Sigmoid colon (tissue), 7 donors: ENCODE measurements around the gene MAD1L1. TPM values are rescaled to one million over a fixed set of nuclear protein-coding genes. Genes with fewer than 3 reads are reported as not detected.

Experiments used
- DNase-seq: peaks from one replicate; pipeline ENCODE4 v3.0.0-alpha.2; 2019
- H3K27ac ChIP-seq, 4 donors: fragments of 200-600 bp; sonication (generic); one replicate each; pipeline ENCODE4 v1.5.1; 2016 to 2019; ENCODE audit warnings: mild to moderate bottlenecking in 1 of 4
- H3K27me3 ChIP-seq, 3 donors: fragments of 200-600 bp; sonication (generic); one replicate each; pipeline ENCODE4 v1.5.1; 2019; ENCODE audit warnings: mild to moderate bottlenecking in 1 of 3
- H3K36me3 ChIP-seq, 4 donors: fragments of 200-600 bp; sonication (generic); one replicate each; pipeline ENCODE4 v1.5.1; 2016 to 2019
- H3K4me1 ChIP-seq, 4 donors: fragments of 200-600 bp; sonication (generic); one replicate each; pipeline ENCODE4 v1.5.1; 2017 to 2019
- H3K4me3 ChIP-seq, 4 donors: fragments of 200-600 bp; sonication (generic); one replicate each; pipeline ENCODE4 v1.5.1; 2017 to 2019; ENCODE audit warnings: mild to moderate bottlenecking in 2 of 4, moderate library complexity in 1 of 4
- H3K9me3 ChIP-seq, 4 donors: fragments of 200-600 bp in 3 of 4; sonication (generic) in 3 of 4; one replicate each; pipeline versions ENCODE4 v1.5.1 to v1.6.1; 2013 to 2019
- EP300 ChIP-seq, 4 donors: sonication (generic); formaldehyde crosslinking; IDR thresholded peaks; one replicate each; pipeline ENCODE4 v1.6.1; 2017; ENCODE audit warnings: antibody characterized with exemption in 4 of 4
- POLR2A ChIP-seq, 2 donors: fragments of 450-650 bp; IDR thresholded peaks; one replicate each; pipeline ENCODE4 v1.6.1; 2016; ENCODE audit warnings: antibody characterized with exemption in 2 of 2, mild to moderate bottlenecking in 2 of 2, moderate library complexity in 2 of 2
- POLR2AphosphoS5 ChIP-seq, 4 donors: sonication (generic); formaldehyde crosslinking; IDR thresholded peaks; one replicate each; pipeline ENCODE4 v1.6.1; 2017; ENCODE audit warnings: antibody characterized with exemption in 4 of 4
- WGBS, 2 donors: extraction: QIAGEN DNeasy Blood & Tissue Kit; methylation state at CpG; one replicate each; pipeline ENCODE4 v1.1.7; 2013; 5-methylcytosine and 5-hydroxymethylcytosine counted together
- intact Hi-C: fragments of 100-400 bp; cut with DNase I; formaldehyde crosslinking; loops from one replicate; pipeline ENCODE4 v1.15.1; 2023
- polyA plus RNA-seq, 3 donors: library from polyadenylated mRNA; stranded (reverse); fragments of 200-250 nt; gene quantifications; one replicate each; pipeline ENCODE4 v1.2.3, GENCODE V29; 2013
- total RNA-seq, 4 donors: library from RNA; depleted of rRNA; stranded (reverse); fragments of >200 nt; gene quantifications; one replicate each; pipeline ENCODE4 v1.1.0, GENCODE V29; 2016
- TF ChIP-seq, protein P1 (sequence below), 4 experiments: fragments of 450-650 bp in 3 of 4; fragments of 200-600 bp in 1 of 4; IDR thresholded peaks; one replicate each; pipeline ENCODE4 v1.5.1; 2016 to 2019; ENCODE audit warnings: antibody characterized with exemption in 4 of 4, mild to moderate bottlenecking in 3 of 4, moderate library complexity in 2 of 4
- donor health status: healthy with polysubstance abuse.
- donor health status: Bipolar disorder and iron deficiency.
- donor health status: healthy.

The MAD1L1 gene
- total and polyA plus RNA-seq, 7 donors: 10.2 to 38.4 (median 20.6) TPM

DNA sequence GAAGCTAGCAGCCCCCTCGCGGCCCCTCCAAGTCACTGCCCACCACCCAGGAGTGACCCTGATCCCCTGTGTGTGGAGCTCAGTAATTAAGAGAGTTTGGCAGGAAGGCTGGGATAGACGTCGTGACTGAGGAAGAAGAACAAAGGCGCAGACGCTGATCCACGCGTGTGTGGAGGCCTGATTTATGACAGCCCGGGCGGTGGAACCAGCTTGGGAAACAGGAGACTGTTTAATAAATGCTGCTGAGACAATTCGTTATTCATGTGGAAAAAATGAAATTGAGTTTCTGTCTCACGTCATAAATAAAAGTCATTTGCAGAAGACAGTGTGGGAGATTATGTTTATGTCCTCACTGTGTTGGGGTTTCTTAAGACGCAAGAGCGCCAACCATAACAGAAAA is 431.8 kb downstream of the MAD1L1 start:
- DNase-seq: peak; percentile 12
- no peaks in the 10 kb centered on the region for H3K36me3 ChIP-seq
- H3K27me3 ChIP-seq: peaks cover 0 to 3% (median 0%) of the 10 kb centered on the region in 3 donors
- TF ChIP-seq EP300 (IDR thresholded peaks at IDR 0.05): no peak
- TF ChIP-seq POLR2A (IDR thresholded peaks at IDR 0.05): no peak
- TF ChIP-seq POLR2AphosphoS5 (IDR thresholded peaks at IDR 0.05): no peak
- TF ChIP-seq, protein P1, sequence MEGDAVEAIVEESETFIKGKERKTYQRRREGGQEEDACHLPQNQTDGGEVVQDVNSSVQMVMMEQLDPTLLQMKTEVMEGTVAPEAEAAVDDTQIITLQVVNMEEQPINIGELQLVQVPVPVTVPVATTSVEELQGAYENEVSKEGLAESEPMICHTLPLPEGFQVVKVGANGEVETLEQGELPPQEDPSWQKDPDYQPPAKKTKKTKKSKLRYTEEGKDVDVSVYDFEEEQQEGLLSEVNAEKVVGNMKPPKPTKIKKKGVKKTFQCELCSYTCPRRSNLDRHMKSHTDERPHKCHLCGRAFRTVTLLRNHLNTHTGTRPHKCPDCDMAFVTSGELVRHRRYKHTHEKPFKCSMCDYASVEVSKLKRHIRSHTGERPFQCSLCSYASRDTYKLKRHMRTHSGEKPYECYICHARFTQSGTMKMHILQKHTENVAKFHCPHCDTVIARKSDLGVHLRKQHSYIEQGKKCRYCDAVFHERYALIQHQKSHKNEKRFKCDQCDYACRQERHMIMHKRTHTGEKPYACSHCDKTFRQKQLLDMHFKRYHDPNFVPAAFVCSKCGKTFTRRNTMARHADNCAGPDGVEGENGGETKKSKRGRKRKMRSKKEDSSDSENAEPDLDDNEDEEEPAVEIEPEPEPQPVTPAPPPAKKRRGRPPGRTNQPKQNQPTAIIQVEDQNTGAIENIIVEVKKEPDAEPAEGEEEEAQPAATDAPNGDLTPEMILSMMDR (IDR thresholded peaks at IDR 0.05): no peak
- intact Hi-C loops: no loop called here
- H3K4me3 ChIP-seq: no peak overlapping the region
- WGBS, 2 donors: 54 to 74% methylated on average over 14 of the region's 14 CpGs
- no peaks in the 10 kb centered on the region for H3K4me1 ChIP-seq
- H3K27ac ChIP-seq: no peak overlapping the region
- peaks cover 0 to under 1% (median 0%) of the 10 kb centered on the region in 4 donors for H3K9me3 ChIP-seq

DNA sequence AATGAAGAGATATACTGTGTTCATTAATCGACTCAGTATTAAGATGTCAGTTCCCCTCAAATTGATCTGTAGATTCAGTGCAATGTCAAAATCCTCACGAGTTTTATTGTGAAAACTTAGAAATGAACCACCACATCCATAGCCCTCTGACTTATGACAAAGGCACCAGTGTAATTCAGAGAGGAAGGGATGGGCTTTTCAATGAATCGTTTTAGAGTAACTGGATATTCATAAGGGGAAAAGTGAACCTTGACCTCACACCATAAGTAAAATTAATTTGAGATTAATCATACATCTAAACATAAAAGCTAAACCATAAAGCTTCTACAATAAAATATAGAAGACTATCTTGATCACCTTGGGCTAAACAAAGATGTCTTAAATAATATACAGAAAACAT is 434.6 kb downstream of the MAD1L1 start:
- H3K27me3 ChIP-seq: peaks cover 0 to 9% (median 4%) of the 10 kb centered on the region in 3 donors
- H3K4me1 ChIP-seq: no peaks in the 10 kb centered on the region
- H3K36me3 ChIP-seq: no peaks in the 10 kb centered on the region
- no peak for DNase-seq
- H3K27ac ChIP-seq: no peak overlapping the region
- peaks cover 8 to 10% (median 9%) of the 10 kb centered on the region in 4 donors for H3K9me3 ChIP-seq
- H3K4me3 ChIP-seq: no peak overlapping the region
- intact Hi-C loops: no loop called here
- 49 to 75% methylated on average over 3 of the region's 3 CpGs for WGBS, 2 donors
- TF ChIP-seq POLR2A (IDR thresholded peaks at IDR 0.05): no peak
- TF ChIP-seq, protein P1 (IDR thresholded peaks at IDR 0.05): no peak
- TF ChIP-seq EP300 (IDR thresholded peaks at IDR 0.05): no peak
- no peak for TF ChIP-seq POLR2AphosphoS5 (IDR thresholded peaks at IDR 0.05)

DNA sequence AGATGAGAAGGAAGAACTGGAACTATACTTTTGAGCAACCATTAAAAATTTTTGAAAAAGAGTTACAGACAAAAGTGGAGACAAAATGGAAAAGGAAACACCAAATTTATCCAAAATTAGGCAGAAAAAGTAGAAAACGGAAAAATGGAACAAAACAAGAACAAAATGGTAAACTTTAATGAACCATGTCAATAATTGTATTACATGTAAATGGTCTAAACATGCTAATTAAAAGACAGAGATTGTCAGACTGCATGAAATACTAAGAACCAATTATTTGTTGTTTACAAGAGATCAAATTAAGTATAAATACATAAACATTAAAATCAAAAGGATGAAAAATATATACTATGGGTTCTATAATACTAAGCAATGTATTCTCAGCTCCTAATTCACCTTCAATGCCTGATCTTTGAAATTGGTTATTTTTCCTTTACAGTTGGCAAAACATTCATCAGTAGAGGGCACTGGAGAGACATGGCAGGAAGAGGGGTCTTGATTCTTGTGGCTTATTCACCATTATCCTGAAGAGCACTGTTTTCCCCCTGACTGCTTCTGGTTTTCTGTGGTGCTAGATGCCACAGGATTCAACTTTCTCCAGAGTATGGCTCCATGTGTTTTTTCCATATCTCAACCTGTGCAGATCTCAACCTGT is 437.7 kb downstream of the MAD1L1 start:
- DNase-seq: no peak
- TF ChIP-seq, protein P1 (IDR thresholded peaks at IDR 0.05): no peak
- TF ChIP-seq POLR2A (IDR thresholded peaks at IDR 0.05): no peak
- WGBS, 2 donors: 25 to 35% methylated on average over 1 of the region's 1 CpG
- H3K36me3 ChIP-seq: no peaks in the 10 kb centered on the region
- H3K4me3 ChIP-seq: no peak overlapping the region
- H3K27me3 ChIP-seq: peaks cover 0 to 9% (median 4%) of the 10 kb centered on the region in 3 donors
- H3K27ac ChIP-seq: no peak overlapping the region
- intact Hi-C loops: no loop called here
- H3K9me3 ChIP-seq: peaks cover 10 to 23% (median 11%) of the 10 kb centered on the region in 4 donors
- no peaks in the 10 kb centered on the region for H3K4me1 ChIP-seq

DNA sequence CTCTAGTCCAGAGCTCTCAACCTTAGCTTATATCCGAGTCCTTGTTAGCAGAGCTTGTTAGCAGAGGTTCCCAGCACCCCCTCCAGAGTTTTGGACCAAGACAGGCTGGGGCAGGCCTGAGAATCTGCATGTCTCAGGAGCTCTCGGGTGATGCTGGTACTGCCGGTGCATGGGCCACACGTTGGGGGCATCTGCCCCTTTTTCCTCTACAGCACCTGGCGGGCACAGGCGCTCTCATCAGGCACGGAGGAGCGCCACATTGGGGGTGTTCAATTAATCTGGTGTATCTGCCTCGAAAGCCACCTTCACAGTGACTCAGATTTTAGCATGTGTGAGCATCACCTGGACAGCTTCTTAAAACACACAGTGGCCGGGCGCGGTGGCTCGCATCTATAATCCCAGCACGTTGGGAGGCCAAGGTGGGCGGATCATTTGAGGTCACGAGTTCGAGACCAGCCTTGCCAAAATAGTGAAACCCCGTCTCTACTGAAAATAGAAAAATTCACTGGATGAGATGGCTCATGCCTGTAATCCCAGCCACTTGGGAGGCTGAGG is 445.0 kb downstream of the MAD1L1 start:
- peaks cover 0 to 15% (median 5%) of the 10 kb centered on the region in 4 donors for H3K9me3 ChIP-seq
- peak; percentile 42 for DNase-seq
- no peak overlapping the region for H3K4me3 ChIP-seq
- WGBS, 2 donors: 88 to 90% methylated on average over 18 of the region's 18 CpGs
- no peaks in the 10 kb centered on the region for H3K4me1 ChIP-seq
- no peaks in the 10 kb centered on the region for H3K36me3 ChIP-seq
- H3K27ac ChIP-seq: no peak overlapping the region
- TF ChIP-seq POLR2AphosphoS5 (IDR thresholded peaks at IDR 0.05): no peak
- TF ChIP-seq, protein P1 (IDR thresholded peaks at IDR 0.05): no peak
- no peak for TF ChIP-seq EP300 (IDR thresholded peaks at IDR 0.05)
- TF ChIP-seq POLR2A (IDR thresholded peaks at IDR 0.05): no peak
- intact Hi-C loops: no loop called here
- H3K27me3 ChIP-seq: peaks cover 0 to 19% (median 0%) of the 10 kb centered on the region in 3 donors
